H1 (cell line): Measurements from ENCODE around the gene UBE2J1. TPM values are rescaled to one million over a fixed set of nuclear protein-coding genes. Genes with fewer than 3 reads are reported as not detected.

Source experiments
- ASH2L ChIP-seq: fragments of 200-600, 300-600 bp; sonication (generic); IDR thresholded peaks from one replicate; pipeline ENCODE4 v1.7.1; 2017; ENCODE audit warnings: low read length
- ATF3 ChIP-seq: IDR thresholded peaks from 2 replicates; pipeline ENCODE4 v1.6.1; 2011; ENCODE audit warnings: low read depth, mild to moderate bottlenecking, low read length; ENCODE audit not compliant: insufficient read depth
- BACH1 ChIP-seq: IDR thresholded peaks from 2 replicates; pipeline ENCODE4 v1.6.1; 2012; ENCODE audit warnings: low read length, improper control_type of control experiment
- CBX8 ChIP-seq: fragments of 300-800, 300-1000 bp; sonication (generic); IDR thresholded peaks from 2 replicates; pipeline ENCODE4 v1.7.1; 2016; ENCODE audit warnings: low read depth, low read length, borderline replicate concordance
- CHD7 ChIP-seq: fragments of 300-600 bp; sonication (generic); IDR thresholded peaks from 2 replicates; pipeline ENCODE4 v1.7.1; 2012; ENCODE audit warnings: low read length, moderate library complexity, mild to moderate bottlenecking, inconsistent platforms; ENCODE audit not compliant: insufficient replicate concordance
- EGR1 ChIP-seq: IDR thresholded peaks from 2 replicates; pipeline ENCODE4 v1.6.1; 2011; ENCODE audit warnings: low read depth, low read length, borderline replicate concordance
- EP300 ChIP-seq, 2 experiments: IDR thresholded peaks; 1 replicate in 1 of 2; 2 replicates in 1 of 2; pipeline ENCODE4 v1.6.1; 2011 to 2012; ENCODE audit warnings: low read depth in 2 of 2, low read length in 2 of 2, mild to moderate bottlenecking in 2 of 2, borderline replicate concordance in 1 of 2, inconsistent platforms in 1 of 2, moderate library complexity in 1 of 2
- GABPA ChIP-seq: IDR thresholded peaks from 2 replicates; pipeline ENCODE4 v1.6.1; 2011; ENCODE audit warnings: mild to moderate bottlenecking, low read length, moderate library complexity, borderline replicate concordance; ENCODE audit not compliant: insufficient read depth
- NANOG ChIP-seq: IDR thresholded peaks from 2 replicates; pipeline ENCODE4 v1.6.1; 2011; ENCODE audit warnings: low read length, low read depth, mild to moderate bottlenecking, inconsistent platforms; ENCODE audit not compliant: insufficient read depth, poor library complexity, severe bottlenecking
- SIX5 ChIP-seq: IDR thresholded peaks from 2 replicates; pipeline ENCODE4 v1.6.1; 2011; ENCODE audit warnings: mild to moderate bottlenecking, low read depth, low read length
- SP4 ChIP-seq: IDR thresholded peaks from 2 replicates; pipeline ENCODE4 v1.6.1; 2012; ENCODE audit warnings: low read length, inconsistent platforms
- TEAD4 ChIP-seq: IDR thresholded peaks from 2 replicates; pipeline ENCODE4 v1.6.1; 2012; ENCODE audit warnings: low read depth, low read length, inconsistent platforms, mixed read lengths
- polyA plus RNA-seq, 7 experiments: library from polyadenylated mRNA; depleted of rRNA in 3 of 7; stranded (reverse) in 5 of 7; unstranded in 2 of 7; fragments of >200 nt in 5 of 7; fragments of 200-250 nt in 2 of 7; gene quantifications; 1 replicate in 5 of 7; 2 replicates in 1 of 7; 4 replicates in 1 of 7; pipeline versions ENCODE4 v1.2.1 to v1.2.3, GENCODE V29; 2011 to 2013; ENCODE audit warnings: missing spikeins in 2 of 7, mixed read lengths in 2 of 7
- total RNA-seq: library from RNA; stranded (reverse); fragmentation: NEBNext Ultra II Directional; extraction: Animal tissue kit (Norgen Biotek cat#: 25700); gene quantifications from 2 replicates; pipeline ENCODE4 v1.2.1, GENCODE V29; 2021

Gene UBE2J1
- total and polyA plus RNA-seq, 2 of the 8 experiments (the other 6 are each of a cell fraction or from before 2014, with no cell fraction given) = 8.5 to 15.2 TPM

GRCh38 chr6:89286516-89286915, 66.0 kb downstream of the UBE2J1 start (continued):
- TF ChIP-seq CHD7 (no peak), ATF3 (no peak), CBX8 (no peak), ASH2L (no peak), SIX5 (no peak), NANOG (no peak), TEAD4 (no peak), SP4 (no peak), BACH1 (no peak), EP300 (IDR thresholded peaks at IDR 0.05; ENCODE audit: borderline replicate concordance in 1 of 2, low read depth in 2 of 2, low read length in 2 of 2) (no peak), GABPA (no peak), EGR1 (no peak)
